ENCODE data around the gene SDF4.

DNA sequence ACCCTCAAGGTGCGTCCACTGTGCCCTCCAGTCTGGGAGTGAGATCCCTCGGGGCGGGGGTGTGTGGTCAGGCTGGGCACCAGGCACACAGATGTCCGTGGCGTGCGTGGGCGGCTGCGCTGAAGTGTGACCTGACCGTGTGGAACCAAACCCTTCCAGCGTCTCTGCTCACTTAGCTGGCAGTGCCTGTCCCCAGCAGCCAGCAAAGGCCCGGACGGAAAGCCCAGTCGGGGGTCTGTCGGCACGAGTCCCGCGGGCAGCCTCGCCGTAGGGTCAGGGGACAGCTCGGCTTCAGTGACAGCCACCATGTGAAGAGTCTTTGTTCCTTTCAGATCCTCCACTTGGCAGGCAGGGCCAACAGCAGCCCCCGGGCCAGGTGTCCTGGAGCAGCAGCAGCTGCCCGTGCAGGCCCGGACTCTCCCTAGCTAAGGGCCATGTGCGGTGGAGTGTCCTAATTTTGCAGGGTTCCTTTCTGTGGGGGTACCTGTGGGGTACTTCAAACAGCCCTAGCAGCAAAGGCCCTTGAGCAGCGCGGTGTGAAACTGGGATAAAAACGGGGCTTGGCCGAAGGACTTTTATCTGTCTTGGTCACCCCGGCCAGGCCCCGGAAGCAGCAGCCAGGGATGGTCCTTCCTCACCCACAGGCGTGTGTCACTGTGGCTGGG is 46.6 kb downstream of the SDF4 start:
- TF ChIP-seq, protein P1, sequence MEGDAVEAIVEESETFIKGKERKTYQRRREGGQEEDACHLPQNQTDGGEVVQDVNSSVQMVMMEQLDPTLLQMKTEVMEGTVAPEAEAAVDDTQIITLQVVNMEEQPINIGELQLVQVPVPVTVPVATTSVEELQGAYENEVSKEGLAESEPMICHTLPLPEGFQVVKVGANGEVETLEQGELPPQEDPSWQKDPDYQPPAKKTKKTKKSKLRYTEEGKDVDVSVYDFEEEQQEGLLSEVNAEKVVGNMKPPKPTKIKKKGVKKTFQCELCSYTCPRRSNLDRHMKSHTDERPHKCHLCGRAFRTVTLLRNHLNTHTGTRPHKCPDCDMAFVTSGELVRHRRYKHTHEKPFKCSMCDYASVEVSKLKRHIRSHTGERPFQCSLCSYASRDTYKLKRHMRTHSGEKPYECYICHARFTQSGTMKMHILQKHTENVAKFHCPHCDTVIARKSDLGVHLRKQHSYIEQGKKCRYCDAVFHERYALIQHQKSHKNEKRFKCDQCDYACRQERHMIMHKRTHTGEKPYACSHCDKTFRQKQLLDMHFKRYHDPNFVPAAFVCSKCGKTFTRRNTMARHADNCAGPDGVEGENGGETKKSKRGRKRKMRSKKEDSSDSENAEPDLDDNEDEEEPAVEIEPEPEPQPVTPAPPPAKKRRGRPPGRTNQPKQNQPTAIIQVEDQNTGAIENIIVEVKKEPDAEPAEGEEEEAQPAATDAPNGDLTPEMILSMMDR (IDR thresholded peaks at IDR 0.05) = no peak
- TF ChIP-seq POLR2A (IDR thresholded peaks at IDR 0.05) (no peak), POLR2AphosphoS5 (IDR thresholded peaks at IDR 0.05) (no peak), EP300 (IDR thresholded peaks at IDR 0.05) (no peak)

All from upper lobe of left lung (tissue), 4 donors.